Right kidney (tissue), 1 donor: ENCODE results near the gene STX8.

Experiments
- DNase-seq: peaks from one replicate; pipeline ENCODE4 v3.0.0-alpha.2; 2016

The STX8 gene

GRCh38 chr17:9238340-9239245 lies 337.0 kb downstream of the STX8 start:
- DNase-seq, result no peak

- no peak for DNase-seq
These were observed 337.8 kb downstream of the STX8 start for GRCh38 chr17:9237661-9238301.

GRCh38 chr17:9237053-9237410 lies 338.6 kb downstream of the STX8 start:
- DNase-seq, result no peak

- no peak for DNase-seq
These were observed 339.2 kb downstream of the STX8 start for GRCh38 chr17:9236286-9237052.

GRCh38 chr17:9235346-9235745 lies 340.3 kb downstream of the STX8 start:
- DNase-seq, result no peak

- no peak for DNase-seq
These were observed 341.2 kb downstream of the STX8 start for GRCh38 chr17:9234389-9234945.

GRCh38 chr17:9233761-9234160 lies 341.9 kb downstream of the STX8 start:
- DNase-seq, result no peak

- DNase-seq, result no peak
These were observed 342.4 kb downstream of the STX8 start for GRCh38 chr17:9233271-9233599.

- peak; percentile 69 for DNase-seq
These were observed 342.9 kb downstream of the STX8 start for GRCh38 chr17:9232591-9233270.

- DNase-seq, result no peak
These were observed 343.5 kb downstream of the STX8 start for GRCh38 chr17:9232155-9232475.

- no peak for DNase-seq
These were observed 344.0 kb downstream of the STX8 start for GRCh38 chr17:9231449-9232154.

GRCh38 chr17:9230861-9231260 lies 344.8 kb downstream of the STX8 start:
- no peak for DNase-seq

GRCh38 chr17:9230346-9230745 lies 345.3 kb downstream of the STX8 start:
- no peak for DNase-seq

- no peak for DNase-seq
These were observed 345.8 kb downstream of the STX8 start for GRCh38 chr17:9229826-9230201.

GRCh38 chr17:9229160-9229825 lies 346.3 kb downstream of the STX8 start:
- DNase-seq, result no peak

GRCh38 chr17:9228408-9229159 lies 347.0 kb downstream of the STX8 start:
- DNase-seq, result no peak

GRCh38 chr17:9227819-9228407 lies 347.7 kb downstream of the STX8 start:
- DNase-seq, result no peak

- no peak for DNase-seq
These were observed 348.9 kb downstream of the STX8 start for GRCh38 chr17:9226794-9227135.

GRCh38 chr17:9226130-9226793 lies 349.4 kb downstream of the STX8 start:
- DNase-seq, result no peak
